NCI-H1105 (cell line): ENCODE measurements around the gene GCSAM.
A peak's percentile ranks its signal among the peaks of the same experiment; 100 is the strongest.

Experiments
- DNase-seq: peaks from one replicate; lab custom pipeline; 2025; lab: John Stamatoyannopoulos, UW

Gene GCSAM

DNA sequence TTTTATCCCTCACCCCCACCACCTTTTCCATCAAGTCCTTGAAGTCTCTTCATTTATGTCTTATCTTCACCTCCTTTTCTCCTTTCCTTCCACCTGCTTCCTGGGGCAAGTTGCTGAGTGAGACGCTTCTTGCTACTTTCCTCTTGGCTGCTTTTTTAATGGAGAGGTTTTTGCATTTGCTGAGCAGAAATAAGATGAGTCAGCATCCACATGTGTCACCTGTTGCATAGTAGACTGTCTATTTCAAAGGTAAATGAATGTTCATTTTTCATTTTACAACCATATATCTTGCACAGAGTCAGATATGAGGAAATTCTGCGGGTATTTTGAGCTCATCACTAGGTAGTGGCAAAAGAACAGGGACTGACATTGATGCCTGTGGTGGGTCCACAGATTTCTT lies 28.3 kb downstream of the GCSAM start:
- no peak for DNase-seq

DNA sequence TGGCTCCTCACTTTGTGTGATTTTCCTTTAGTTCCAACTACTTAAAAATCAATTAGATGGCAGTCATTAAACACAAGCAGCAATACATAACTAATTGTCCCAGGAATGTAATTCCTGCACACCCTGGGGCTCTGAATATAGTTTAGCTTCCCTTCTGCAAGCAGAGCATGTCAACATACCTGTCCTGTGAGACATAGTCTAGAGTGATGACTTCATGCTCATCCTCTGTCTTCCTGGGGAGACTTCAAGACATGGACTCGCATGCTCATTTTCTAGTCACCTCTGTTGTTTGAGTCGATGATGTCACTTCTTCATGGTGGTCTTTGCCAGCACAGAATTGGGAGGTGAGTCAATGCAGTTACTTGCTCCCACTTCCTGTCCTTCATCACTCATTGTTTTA lies 31.1 kb downstream of the GCSAM start:
- DNase-seq = no peak

GRCh38 chr3:112097378-112097777 lies 35.7 kb downstream of the GCSAM start:
- DNase-seq = peak; percentile 56

- DNase-seq = no peak
Observed at GRCh38 chr3:112096176-112096575, 36.9 kb downstream of the GCSAM start.

GRCh38 chr3:112095731-112096130 lies 37.3 kb downstream of the GCSAM start:
- no peak for DNase-seq

GRCh38 chr3:112093180-112093522 lies 39.9 kb downstream of the GCSAM start:
- DNase-seq = no peak

GRCh38 chr3:112092496-112093179 lies 40.4 kb downstream of the GCSAM start:
- DNase-seq = no peak

DNA sequence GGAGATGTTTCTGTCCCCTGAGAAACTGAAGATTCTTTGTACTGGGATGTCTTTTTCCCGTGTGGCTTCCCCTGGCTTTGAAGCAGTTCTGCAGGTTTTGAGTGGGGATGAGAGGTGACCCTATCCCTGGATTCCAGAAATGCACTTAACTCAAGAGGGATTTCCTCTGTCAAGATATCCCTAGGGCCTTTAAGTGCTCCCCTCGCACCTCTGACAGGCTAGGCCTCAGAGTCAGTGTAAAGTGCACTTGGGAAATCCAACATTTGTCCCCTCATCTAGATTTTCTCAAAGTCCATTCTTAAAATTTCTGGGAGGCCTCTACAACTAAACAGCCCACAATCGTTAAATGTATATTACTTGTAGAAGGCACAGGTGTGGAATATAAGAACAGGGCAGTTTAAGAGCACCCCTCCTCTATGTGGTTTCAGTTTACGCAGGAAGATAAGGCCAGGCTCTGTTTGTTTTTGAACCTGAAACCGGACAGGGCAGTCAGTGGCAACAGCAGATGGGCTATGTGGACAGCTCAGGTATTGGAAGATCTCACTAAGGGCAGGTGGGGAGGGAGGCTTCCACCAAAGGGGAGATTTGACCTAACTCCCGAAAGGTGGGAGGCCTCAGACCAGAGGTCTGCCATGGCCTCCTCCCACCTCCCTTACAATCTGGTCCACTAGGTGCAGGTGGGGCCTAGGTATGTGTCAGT lies 42.0 kb downstream of the GCSAM start:
- no peak for DNase-seq

GRCh38 chr3:112089956-112090886 lies 42.8 kb downstream of the GCSAM start:
- DNase-seq = no peak

DNA sequence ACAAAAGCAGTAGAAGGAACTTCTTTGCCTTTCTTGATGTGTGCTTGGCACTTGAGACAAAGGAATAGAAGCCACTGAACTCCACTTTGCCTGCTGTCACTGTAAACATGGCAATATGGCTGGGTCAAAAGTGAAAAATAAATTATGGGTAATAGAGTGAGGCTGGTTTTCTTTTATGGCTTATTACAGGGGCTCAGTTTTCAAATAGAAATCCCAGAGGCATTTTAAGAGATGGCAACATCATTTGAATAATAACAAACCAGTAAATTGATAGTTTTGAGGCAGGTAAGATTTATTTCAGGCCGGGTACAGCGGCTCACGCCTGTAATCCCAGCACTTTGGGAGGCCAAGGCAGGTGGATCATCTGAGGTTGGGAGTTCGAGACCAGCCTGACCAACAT lies 44.1 kb downstream of the GCSAM start:
- no peak for DNase-seq

DNA sequence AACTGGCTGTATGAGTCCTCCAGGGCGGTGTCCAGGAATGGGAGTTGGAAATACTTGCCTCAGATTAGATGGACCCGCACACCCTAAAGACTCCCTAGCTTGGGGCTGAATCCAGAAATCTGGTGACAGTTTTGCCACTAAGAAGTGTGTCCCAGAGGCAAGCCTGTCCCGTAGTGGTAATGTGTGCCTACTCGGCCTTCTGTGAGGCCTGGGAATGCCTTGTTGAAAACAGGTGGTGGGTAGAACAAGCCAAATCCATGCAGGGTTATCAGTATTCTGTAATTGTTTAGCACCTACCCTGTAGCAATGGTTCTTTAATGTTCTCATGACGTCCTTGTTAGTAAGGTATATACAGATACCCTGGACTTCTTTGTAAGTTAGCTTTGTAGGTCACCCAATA lies 45.3 kb downstream of the GCSAM start:
- DNase-seq = no peak

DNA sequence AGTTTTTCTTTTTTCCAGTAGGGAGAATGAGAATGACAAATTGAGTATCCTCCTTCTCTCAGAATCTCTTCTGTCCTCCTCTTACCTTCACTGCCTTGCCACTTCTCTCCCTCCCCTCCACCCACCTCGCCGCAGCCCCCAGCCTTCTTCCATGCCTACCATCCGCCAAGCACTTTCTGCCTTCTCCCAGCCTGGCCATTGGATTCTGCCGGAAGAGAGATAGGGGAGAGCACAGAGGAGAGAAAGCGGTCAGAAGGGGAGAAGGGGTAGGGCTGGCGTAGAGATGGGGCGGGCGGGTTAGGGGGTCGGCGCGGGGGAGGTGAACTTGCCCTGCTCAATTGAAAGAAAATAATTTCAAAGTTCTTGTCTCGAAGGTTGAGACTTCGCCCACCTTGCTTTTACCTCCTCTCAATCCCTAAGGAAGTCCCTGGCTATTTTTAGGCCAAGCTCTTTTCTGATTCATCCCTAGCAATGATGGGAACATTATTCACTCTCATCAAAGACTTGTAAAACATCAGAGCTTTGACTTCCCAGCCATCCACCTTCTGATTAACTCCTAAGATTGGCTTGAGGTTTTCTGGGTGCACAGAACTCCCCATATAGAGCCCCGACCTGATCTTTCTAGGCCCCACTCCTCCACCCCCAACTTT lies 46.0 kb downstream of the GCSAM start:
- no peak for DNase-seq

GRCh38 chr3:112086076-112086854 lies 46.8 kb downstream of the GCSAM start, which contains the start of gene C3orf52:
Gene C3orf52, plus strand, starts transcription at chr3:112086389. Its CDS starts 19 bp downstream, at chr3:112086408.
- peak; percentile 76 for DNase-seq

- DNase-seq = no peak
Observed at GRCh38 chr3:112085735-112086075, 47.3 kb downstream of the GCSAM start.

GRCh38 chr3:112084980-112085705 lies 47.9 kb downstream of the GCSAM start:
- no peak for DNase-seq

DNA sequence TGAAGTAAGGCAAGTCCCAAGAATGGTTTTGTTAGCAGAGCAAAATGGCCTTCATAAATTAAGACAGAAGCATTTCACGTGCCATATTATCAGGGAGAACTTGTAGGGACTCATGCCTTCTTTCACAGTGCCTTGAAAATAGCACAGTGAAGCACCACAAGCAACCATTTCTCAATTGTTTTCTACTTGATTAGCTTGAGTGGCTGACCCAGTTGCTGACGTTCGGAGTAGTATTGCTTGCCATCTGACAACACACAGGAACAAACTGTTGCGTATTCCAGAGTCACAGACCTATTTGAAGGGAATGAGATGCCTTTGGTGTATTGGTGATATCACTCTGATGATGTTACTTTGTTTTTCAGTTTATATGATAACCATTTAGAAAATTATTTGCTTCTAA lies 49.8 kb downstream of the GCSAM start:
- no peak for DNase-seq

- no peak for DNase-seq
Observed at GRCh38 chr3:112078125-112079083, 54.6 kb downstream of the GCSAM start.

- peak; percentile 39 for DNase-seq
Observed at GRCh38 chr3:112074616-112075497, 58.2 kb downstream of the GCSAM start.

DNA sequence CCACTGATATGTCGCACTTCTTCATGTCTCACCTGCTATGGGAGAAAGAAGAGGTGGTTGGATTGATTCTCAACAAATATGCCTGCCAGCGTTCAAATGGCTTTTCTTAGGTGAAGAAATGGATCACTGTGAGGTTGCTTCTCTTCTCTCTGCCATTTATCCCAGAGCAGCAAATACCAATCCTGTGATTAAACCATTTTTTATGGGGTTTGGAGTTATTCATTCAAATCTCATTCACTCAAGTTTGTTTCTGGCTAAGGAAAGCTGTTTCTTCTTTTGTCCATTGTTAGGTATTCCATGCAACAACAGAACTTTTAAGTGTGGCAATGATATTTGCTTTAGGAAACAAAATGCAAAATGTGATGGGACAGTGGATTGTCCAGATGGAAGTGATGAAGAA lies 59.0 kb downstream of the GCSAM start:
- no peak for DNase-seq
